ENCODE results near the gene WRNIP1.

- TF ChIP-seq CTCF (IDR thresholded peaks at IDR 0.05) (no peak), POLR2A (IDR thresholded peaks at IDR 0.05) (no peak), EP300 (IDR thresholded peaks at IDR 0.05) (no peak)
Observed at GRCh38 chr6:2784930-2785329, 19.7 kb downstream of the WRNIP1 start.
